GM19452 (cell line): Measurements from ENCODE around the gene RPL13A.

ENCODE experiments used
- ATAC-seq: cut with Tn5 transposase; IDR thresholded peaks from one replicate; pipeline ENCODE4 v1.9.1; 2021; ENCODE audit not compliant: unreplicated experiment

RPL13A gene

GRCh38 chr19:49479975-49480628 is 7.3 kb upstream of the RPL13A start:
- ATAC-seq, result no peak

- ATAC-seq, result no peak
These were observed 6.3 kb upstream of the RPL13A start for GRCh38 chr19:49481020-49481683.

GRCh38 chr19:49486232-49486631 is 1.2 kb upstream of the RPL13A start:
- no peak for ATAC-seq

GRCh38 chr19:49486710-49487276 is 615 bp upstream of the RPL13A start:
- ATAC-seq, result no peak

GRCh38 chr19:49488046-49488862 is 846 bp downstream of the RPL13A start:
- no peak for ATAC-seq

- ATAC-seq, result no peak
These were observed 1.6 kb downstream of the RPL13A start for GRCh38 chr19:49488863-49489537.

- ATAC-seq, result no peak
These were observed 2.3 kb downstream of the RPL13A start for GRCh38 chr19:49489601-49490167.

- no peak for ATAC-seq
These were observed 3.0 kb downstream of the RPL13A start for GRCh38 chr19:49490287-49491029.

- ATAC-seq, result no peak
These were observed 3.8 kb downstream of the RPL13A start for GRCh38 chr19:49491030-49491803.

- no peak for ATAC-seq
These were observed 4.6 kb downstream of the RPL13A start for GRCh38 chr19:49491804-49492572.

GRCh38 chr19:49492573-49493405 is 5.4 kb downstream of the RPL13A start:
- no peak for ATAC-seq

- ATAC-seq, result no peak
These were observed 9.2 kb downstream of the RPL13A start for GRCh38 chr19:49496574-49497008.

GRCh38 chr19:49497047-49497788 is 9.8 kb downstream of the RPL13A start:
- ATAC-seq, result no peak

- no peak for ATAC-seq
These were observed 10.3 kb downstream of the RPL13A start for GRCh38 chr19:49497789-49498103.

GRCh38 chr19:49498475-49498874 is 11.1 kb downstream of the RPL13A start:
- ATAC-seq, result no peak

GRCh38 chr19:49499030-49499670 is 11.7 kb downstream of the RPL13A start:
- no peak for ATAC-seq
